Measurements from ENCODE around the gene ANKUB1. TPM values are rescaled to one million over a fixed set of nuclear protein-coding genes. Genes with fewer than 3 reads are reported as not detected.
"Not testable (repeated sequence)": the region's sequence is repeated elsewhere in the genome, so short reads cannot be mapped to it uniquely, and the experiment has no call there.

ANKUB1 gene
- not detected in 2 replicates for total RNA-seq (2014; rRNA removed; shearing (Covaris generic))

GRCh38 chr3:149792452-149793270 lies at the start of gene ANKUB1:
ANKUB1 (minus strand) TSS chr3:149792554; CDS start chr3:149792366, 188 bp downstream.
- DNase-seq (ENCODE audit: low spot score), result no peak

- DNase-seq (ENCODE audit: low spot score), result no peak
Observed at GRCh38 chr3:149839896-149840295, 47.5 kb upstream of the ANKUB1 start.

- DNase-seq (ENCODE audit: low spot score), result not testable (repeated sequence)
Observed at GRCh38 chr3:149839469-149839868, 47.1 kb upstream of the ANKUB1 start.

- not testable (repeated sequence) for DNase-seq (ENCODE audit: low spot score)
Observed at GRCh38 chr3:149838491-149838890, 46.1 kb upstream of the ANKUB1 start.

GRCh38 chr3:149833241-149833640 lies 40.9 kb upstream of the ANKUB1 start:
- no peak for DNase-seq (ENCODE audit: low spot score)

GRCh38 chr3:149832086-149832485 lies 39.7 kb upstream of the ANKUB1 start:
- DNase-seq (ENCODE audit: low spot score), result no peak

- no peak for DNase-seq (ENCODE audit: low spot score)
Observed at GRCh38 chr3:149831321-149831720, 39.0 kb upstream of the ANKUB1 start.

- DNase-seq (ENCODE audit: low spot score), result no peak
Observed at GRCh38 chr3:149830902-149831301, 38.5 kb upstream of the ANKUB1 start.

- DNase-seq (ENCODE audit: low spot score), result not testable (repeated sequence)
Observed at GRCh38 chr3:149829631-149830030, 37.3 kb upstream of the ANKUB1 start.

- no peak for DNase-seq (ENCODE audit: low spot score)
Observed at GRCh38 chr3:149828390-149828789, 36.0 kb upstream of the ANKUB1 start.

GRCh38 chr3:149826636-149827035 lies 34.3 kb upstream of the ANKUB1 start:
- no peak for DNase-seq (ENCODE audit: low spot score)

- peak; percentile 19 for DNase-seq (ENCODE audit: low spot score)
Observed at GRCh38 chr3:149820183-149820582, 27.8 kb upstream of the ANKUB1 start.

GRCh38 chr3:149819432-149819831 lies 27.1 kb upstream of the ANKUB1 start:
- DNase-seq (ENCODE audit: low spot score), result no peak

GRCh38 chr3:149816986-149817385 lies 24.6 kb upstream of the ANKUB1 start:
- DNase-seq (ENCODE audit: low spot score), result no peak

- no peak for DNase-seq (ENCODE audit: low spot score)
Observed at GRCh38 chr3:149816311-149816710, 24.0 kb upstream of the ANKUB1 start.

- no peak for DNase-seq (ENCODE audit: low spot score)
Observed at GRCh38 chr3:149815728-149816127, 23.4 kb upstream of the ANKUB1 start.

- no peak for DNase-seq (ENCODE audit: low spot score)
Observed at GRCh38 chr3:149815321-149815720, 23.0 kb upstream of the ANKUB1 start.

GRCh38 chr3:149813367-149814281 lies 21.3 kb upstream of the ANKUB1 start:
- peak; percentile 32 for DNase-seq (ENCODE audit: low spot score)

- peak; percentile 96 for DNase-seq (ENCODE audit: low spot score)
Observed at GRCh38 chr3:149812606-149813366, 20.4 kb upstream of the ANKUB1 start, which contains the start of gene RNF13. RNF13 (plus strand) TSS chr3:149813215; CDS start chr3:149846027, 32,812 bp downstream.

- DNase-seq (ENCODE audit: low spot score), result no peak
Observed at GRCh38 chr3:149812165-149812605, 19.8 kb upstream of the ANKUB1 start.

GRCh38 chr3:149810846-149811245 lies 18.5 kb upstream of the ANKUB1 start:
- DNase-seq (ENCODE audit: low spot score), result no peak

- DNase-seq (ENCODE audit: low spot score), result no peak
Observed at GRCh38 chr3:149809699-149810098, 17.3 kb upstream of the ANKUB1 start.
